H54 (cell line): ENCODE data around the gene NEDD4L.
"Not testable (repeated sequence)": the region's sequence is repeated elsewhere in the genome, so short reads cannot be mapped to it uniquely, and the experiment has no call there.

Experiments
- DNase-seq: peaks from one replicate; pipeline ENCODE4 v3.0.0; 2011; ENCODE audit warnings: low spot score, mixed read lengths; ENCODE audit not compliant: insufficient read length
- FAIRE-seq: peaks from 3 replicates; lab custom pipeline; 2011; peaks lifted over from hg19 to GRCh38; lab: Jason Lieb, UNC
- POLR2A ChIP-seq: IDR thresholded peaks from 2 replicates; pipeline ENCODE4 v1.6.1; 2011; ENCODE audit warnings: low read depth, mild to moderate bottlenecking, low read length

The NEDD4L gene

DNA sequence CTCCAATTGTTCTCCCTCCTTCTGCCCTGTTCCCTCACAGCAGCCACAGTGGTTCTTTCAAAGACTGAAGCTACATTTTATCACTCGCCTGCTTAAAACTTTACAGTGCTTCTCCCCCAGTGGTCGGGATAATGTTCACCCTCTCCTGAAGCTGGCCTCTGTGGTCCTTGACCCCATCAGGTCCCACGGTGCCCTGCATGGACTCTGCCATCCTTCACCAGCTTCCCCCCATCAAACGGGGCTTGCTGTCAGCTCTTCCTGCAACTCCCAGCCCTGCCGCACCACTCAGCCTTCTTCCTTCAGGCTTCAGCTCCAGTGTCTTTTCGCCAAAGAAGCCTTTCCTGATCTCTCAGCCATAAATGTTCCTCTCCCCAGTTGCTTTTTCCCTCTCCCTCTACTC, 118.1 kb downstream of the NEDD4L start:
- no peak for FAIRE-seq

DNA sequence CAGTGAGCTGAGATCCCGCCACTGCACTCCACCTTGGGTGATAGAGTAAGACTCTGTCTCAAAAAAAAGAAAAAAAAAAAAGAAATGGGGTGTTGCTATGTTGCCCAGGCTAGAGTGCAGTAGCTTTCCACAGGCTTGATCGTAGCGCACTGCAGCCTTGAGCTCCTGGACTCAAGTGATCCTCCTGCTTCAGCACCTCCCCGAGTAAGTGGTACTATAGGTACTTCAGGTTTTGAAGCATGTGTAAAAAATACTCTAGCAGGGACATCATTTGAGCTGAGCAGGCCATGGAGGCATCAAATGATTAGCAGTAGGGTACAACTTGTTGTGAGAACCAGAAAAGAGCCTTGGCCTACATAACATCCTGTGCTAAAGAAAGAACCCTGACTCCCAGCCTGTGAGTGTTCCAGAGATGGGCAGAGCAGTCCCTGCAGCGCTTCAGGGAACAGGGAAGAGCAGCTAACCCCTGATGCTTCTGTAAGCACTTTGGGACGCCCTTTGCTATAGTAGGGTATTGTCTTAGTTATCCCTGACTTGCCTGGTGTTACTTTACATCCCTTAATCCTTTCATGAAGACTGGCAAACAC, 119.1 kb downstream of the NEDD4L start:
- FAIRE-seq (no peak), DNase-seq (no peak)
- TF ChIP-seq POLR2A: no peak

More for the DNA sequence above, 118.1 kb downstream of the NEDD4L start:
- TF ChIP-seq POLR2A: no peak
- no peak for DNase-seq

DNA sequence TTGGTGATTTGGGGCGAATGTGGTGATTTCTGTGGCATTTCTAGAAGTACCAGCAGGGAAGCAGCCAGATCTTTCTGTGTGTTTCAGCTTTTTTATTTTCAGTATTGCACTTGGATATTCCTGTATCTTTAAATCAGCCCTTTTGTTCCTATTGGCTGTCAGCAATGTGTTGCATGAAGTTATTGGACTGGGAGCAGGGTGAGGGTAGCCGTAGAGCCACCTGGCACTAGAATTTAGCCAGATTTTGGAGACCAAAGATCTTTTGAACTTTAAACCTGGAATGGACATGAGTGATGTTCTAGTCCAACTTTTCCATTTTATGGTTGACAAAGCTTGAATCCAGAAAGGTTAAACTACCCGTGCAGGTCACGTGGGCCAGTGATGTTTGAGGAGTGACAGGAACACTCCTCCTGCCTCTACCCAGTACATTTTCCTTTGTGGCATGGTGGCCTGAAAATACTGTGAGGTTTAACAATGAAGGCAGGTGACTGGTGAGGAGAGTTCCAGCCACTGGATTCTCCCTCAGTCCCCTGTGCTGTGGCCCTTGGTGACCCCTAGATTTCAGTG, 122.3 kb downstream of the NEDD4L start:
- TF ChIP-seq POLR2A: no peak
- FAIRE-seq (no peak), DNase-seq (no peak)

DNA sequence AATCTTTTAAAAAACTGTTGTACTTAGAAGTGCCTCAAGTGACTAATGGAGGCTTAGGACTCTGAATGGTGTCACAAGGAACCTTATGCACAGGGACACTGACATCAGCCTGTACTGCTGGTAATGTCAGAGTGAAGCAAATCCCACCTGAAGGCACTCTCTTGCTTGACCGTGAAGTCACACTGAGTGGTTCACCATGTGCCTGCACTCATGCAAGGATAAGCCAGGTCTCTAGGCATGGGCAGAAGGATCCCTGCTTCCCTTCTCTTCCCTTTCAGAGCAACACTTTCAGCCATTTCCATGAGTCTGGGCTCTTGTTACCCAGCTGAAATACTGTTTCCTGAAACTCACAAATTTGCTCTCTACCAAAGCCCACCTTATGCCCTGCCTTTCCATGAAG, 123.0 kb downstream of the NEDD4L start:
- no peak for FAIRE-seq
- no peak for DNase-seq
- TF ChIP-seq POLR2A: no peak

DNA sequence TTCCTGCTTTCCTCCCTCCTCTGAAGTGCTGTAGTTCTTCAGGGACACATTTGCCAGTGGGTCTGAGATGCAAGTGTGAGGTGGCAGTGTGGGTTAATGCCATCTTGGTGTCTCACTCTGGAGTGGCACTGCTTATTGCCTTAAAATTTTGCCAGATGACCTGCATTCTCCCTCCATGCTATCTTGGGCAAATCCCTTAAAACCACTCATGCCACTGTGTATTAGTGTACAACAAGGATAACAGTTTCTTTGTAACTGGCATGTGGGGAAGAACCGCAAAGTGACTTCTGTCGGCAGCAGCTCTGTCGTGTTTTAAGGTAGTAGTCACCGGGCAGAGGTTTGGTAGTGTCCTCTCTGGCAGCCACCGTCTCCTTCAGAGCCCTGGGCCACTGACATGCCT, 124.2 kb downstream of the NEDD4L start:
- DNase-seq (no peak), FAIRE-seq (no peak)
- no peak for TF ChIP-seq POLR2A

DNA sequence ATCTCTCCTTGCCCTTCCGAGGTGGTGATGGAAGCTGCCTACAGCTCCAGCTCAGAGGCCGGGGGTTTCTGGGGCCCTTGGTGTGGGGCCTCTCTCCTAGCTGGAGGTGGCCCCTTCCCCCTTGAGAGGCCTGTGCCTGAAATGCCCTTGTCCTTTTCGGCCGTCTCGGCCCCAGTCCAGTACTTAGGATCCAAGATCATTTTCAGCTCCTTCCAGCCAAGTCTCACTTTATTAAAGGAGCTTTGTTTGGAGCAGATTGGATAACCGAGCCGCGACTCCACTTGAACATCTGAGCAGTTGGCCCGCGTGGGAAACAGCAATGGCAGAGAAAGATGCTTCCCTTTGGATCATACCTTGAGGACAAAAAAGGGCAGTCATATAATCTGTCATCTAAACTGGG, 125.0 kb downstream of the NEDD4L start:
- TF ChIP-seq POLR2A: no peak
- DNase-seq (no peak), FAIRE-seq (no peak)

DNA sequence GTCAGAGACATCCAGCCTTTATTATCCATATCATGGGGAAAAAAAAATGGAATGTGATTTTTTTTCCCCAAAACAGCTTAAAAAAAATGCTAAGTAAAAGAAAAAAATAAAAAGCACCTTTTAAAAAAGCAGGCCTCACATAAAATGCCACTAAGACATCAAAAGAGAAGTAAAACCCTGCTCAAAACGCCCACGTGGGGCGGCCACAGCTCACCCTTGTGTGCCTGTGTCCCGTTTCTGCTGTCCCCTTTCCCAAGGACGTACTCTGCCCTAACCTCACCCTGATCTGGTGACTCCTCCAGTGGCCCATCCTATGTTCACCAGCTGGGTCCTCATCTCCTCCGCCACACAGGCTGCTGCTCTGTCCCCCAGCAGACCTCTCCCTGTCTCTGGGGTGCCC, 125.4 kb downstream of the NEDD4L start:
- no peak for TF ChIP-seq POLR2A
- DNase-seq (no peak), FAIRE-seq (no peak)

DNA sequence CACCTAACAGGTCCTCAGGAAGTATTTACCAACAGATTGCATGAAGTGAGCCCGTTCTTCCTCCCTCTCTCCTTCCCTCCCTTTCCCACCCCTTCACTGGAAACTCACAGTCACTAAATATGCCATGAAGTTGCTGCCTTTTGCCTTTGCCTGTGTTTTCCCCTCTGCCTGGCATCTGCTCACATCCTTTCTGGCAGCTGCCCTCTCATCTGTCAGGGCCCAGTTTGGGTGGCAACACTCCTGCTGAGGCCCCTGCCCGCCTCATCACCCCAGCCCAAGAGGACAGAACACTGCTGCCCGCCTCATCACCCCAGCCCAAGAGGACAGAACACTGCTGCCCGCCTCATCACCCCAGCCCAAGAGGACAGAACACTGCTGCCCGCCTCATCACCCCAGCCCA, 126.0 kb downstream of the NEDD4L start:
- not testable (repeated sequence) for DNase-seq, FAIRE-seq

DNA sequence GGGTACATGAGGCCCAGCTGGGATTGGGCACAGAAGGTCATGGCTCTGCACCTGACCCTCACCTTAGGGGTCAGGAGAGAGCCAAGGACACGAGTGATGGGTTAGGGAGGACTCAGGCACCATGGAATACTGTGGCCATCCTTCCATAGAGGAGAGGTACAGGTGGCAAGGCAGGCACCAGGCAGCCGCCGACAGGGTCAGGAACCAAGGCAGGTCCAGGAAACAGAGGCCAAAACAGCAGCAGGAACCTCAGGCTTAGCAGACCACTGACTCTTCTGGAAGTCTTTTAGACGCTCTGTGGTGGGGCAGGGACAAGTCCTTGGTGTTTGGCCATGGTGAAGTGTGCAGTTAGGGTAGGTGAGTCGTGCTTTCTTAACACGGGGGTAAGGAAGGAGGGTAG, 128.0 kb downstream of the NEDD4L start:
- FAIRE-seq (no peak), DNase-seq (no peak)
- no peak for TF ChIP-seq POLR2A

DNA sequence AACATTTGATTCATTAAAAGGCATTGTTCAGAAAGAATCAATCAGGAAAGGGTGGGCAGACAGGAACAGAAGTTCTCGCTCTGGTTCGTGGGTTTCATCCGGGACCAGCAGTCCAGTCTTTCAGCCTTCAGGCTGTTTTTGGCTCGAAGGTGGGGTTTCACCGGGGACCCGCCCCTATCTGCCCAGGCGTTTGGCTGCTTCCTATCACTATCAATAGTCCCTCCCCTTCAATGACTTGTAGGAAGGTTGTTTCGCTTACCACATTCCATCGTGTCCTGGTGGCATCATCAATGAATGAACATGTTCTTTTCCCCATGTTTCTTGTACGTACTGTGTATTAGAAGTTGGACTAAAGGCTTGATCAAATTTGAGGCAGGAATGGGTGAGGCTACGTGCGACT, 130.3 kb downstream of the NEDD4L start:
- DNase-seq: no peak
- no peak for TF ChIP-seq POLR2A
- no peak for FAIRE-seq

DNA sequence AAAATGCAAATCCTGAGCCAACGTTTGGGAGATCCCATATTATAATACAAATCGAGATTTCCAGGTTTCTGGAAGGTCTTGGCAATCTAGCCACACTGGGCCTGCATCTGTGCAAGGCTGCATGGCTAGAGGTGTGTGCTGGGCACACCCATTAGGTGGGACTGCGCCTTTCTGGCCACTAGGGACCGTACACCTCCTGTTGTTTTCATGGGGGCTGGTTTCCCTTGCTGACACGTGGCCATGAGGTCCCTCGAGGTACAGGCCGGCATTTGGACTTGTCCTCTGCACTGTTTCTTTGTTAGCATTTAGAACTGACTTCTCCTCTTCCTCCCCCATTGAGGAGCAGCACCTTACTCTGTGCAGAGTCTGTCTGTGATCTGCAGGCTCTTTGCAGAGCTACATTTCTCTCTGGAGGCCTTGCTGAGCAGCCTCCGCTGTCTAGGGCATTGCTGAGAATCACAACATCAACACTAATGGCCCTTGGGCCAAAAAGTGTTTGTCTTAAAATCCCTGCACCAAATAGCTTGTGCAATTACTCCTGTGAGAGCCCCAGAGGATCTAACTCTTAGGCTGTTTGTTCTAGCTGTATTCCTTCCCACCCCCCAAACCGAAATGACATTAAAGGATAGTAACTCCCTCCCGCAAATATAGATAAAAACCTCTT, 131.2 kb downstream of the NEDD4L start:
- TF ChIP-seq POLR2A: no peak
- DNase-seq (no peak), FAIRE-seq (no peak)

DNA sequence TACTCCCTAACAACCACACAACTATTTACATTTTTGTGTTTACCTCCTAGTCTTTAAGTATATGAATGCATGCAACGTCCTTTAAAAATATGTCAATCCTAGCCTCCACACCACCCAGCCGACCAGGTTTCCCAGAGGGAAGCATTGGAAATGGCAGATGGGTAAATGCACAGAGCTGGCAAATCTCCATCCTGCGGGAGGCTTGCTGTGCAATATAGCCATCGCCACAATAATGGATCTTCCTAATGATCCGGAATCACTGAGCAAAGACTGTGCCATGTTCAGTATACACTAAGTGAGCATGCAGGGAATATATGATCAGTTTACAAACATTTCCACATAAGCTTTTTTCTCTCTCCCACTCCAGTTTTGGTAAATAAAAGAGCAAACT, 131.8 kb downstream of the NEDD4L start:
- no peak for FAIRE-seq
- no peak for TF ChIP-seq POLR2A
- no peak for DNase-seq

DNA sequence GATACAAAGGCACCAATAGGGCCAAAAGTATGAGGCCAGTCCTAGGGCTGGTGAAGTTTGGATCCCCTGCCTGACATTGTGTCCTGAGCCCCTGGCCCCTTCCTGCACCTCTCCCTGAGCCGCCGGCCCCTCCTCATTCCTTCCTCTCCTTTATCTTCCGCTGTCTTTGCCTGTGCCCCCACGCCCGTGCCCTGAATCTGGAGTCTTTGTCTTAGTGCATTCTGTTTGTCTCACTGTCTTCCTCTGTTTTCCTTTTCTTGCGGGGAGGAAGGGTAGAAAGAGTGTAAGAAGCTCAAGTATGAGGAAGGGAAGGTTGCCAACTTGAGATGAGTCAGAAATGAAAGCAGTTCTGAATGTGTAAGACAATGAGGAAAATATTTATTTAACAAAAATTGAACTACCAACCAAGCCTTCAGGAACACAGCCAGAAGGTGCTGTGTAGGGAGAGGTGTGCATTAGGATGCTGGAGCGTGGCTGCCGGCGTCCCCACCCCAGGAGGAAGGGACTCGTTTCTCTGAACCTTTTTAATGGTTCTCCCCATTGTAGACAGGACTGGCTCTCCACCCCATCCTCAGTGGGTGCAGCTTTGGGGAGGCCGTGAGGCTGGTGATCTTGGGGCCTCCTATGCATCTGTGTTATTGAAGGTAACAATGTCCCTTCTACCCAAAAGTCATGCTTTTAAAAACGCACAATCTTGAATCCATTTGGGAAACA, 133.1 kb downstream of the NEDD4L start:
- no peak for TF ChIP-seq POLR2A
- peak; percentile 90 for FAIRE-seq
- DNase-seq: peak; percentile 30

DNA sequence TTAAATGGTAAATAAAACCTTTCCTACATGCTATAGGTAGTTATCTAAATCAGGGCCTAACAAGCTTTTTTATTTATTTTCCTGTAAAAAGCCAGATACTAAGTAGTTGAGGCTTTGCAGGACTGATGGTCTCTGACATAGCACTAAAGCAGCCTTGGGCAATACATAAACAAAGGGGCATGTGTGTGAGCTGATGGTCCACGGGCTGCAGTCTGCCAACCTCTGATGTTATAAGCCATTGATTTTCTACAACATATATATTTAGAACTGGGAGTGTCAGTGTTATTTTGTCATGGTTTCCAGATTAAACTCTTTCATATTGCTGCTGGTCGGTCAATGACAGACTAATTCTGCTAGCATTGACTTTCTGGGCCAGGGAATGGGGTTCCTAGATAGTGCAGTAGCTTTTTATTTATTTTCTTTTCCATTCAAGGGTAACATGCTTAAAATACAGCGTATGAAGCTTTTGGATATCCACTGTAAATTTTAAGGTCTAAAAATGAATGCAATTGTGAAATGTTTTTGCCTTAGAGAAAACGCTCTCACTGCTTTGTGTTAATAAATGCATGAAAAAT, 134.0 kb downstream of the NEDD4L start:
- no peak for TF ChIP-seq POLR2A
- FAIRE-seq (no peak), DNase-seq (no peak)
